HepG2 (cell line): ENCODE measurements around the gene LOXL4. TPM values are rescaled to one million over a fixed set of nuclear protein-coding genes. Genes with fewer than 3 reads are reported as not detected.

Source experiments
- ATAC-seq: fragments of 200-7000 bp; cut with Tn5 transposase; 3 replicates; pipeline ENCODE4 v1.9.1; 2020; ENCODE audit warnings: mild to moderate bottlenecking, moderate library complexity
- BruUV-seq: library from RNA; stranded (reverse); fragments of 400-500 nt; replicated peaks from 2 replicates; lab custom pipeline; 2021; lab: Mats Ljungman, UMichigan
- CTCF ChIA-PET: fragments of 300-600 bp; formaldehyde crosslinking; extraction: SDS; loops from one replicate; lab custom pipeline; 2021; ENCODE audit warnings: low total read pairs, inconsistent platforms, low intra/inter-chr PET ratio; lab: Yijun Ruan, JAX
- POLR2A ChIA-PET: fragments of 350-600 bp; sonication (Branson Sonifier 250); formaldehyde crosslinking; loops from one replicate; lab custom pipeline; 2020; ENCODE audit warnings: antibody characterized with exemption, inconsistent platforms; lab: Yijun Ruan, JAX
- DNase-seq: peaks from one replicate; pipeline ENCODE4 v3.0.0-alpha.2; 2015; ENCODE audit warnings: low spot score
- FAIRE-seq: peaks from 3 replicates; lab custom pipeline; 2011; peaks lifted over from hg19 to GRCh38; lab: Jason Lieb, UNC
- H2AFZ ChIP-seq: one replicate; pipeline ENCODE4 v1.6.1; 2011; ENCODE audit warnings: low read length, inconsistent platforms
- H3K27ac ChIP-seq: fragments of 300-600 bp; 3 replicates; pipeline ENCODE4 v1.8.0; 2011; ENCODE audit warnings: mixed run types, mild to moderate bottlenecking, mixed read lengths, low read length, inconsistent platforms; ENCODE audit not compliant: insufficient read depth; ENCODE audit errors: extremely low read length
- H3K27me3 ChIP-seq, 2 experiments: fragments of 200-600 bp in 1 of 2; 2 replicates in 1 of 2; 3 replicates in 1 of 2; pipeline versions ENCODE4 v1.6.0 to v1.8.0; 2011; ENCODE audit warnings: low read length in 2 of 2, mild to moderate bottlenecking in 2 of 2, moderate library complexity in 2 of 2, inconsistent platforms in 1 of 2; ENCODE audit not compliant: insufficient read depth in 2 of 2, control insufficient read depth in 1 of 2
- H3K36me3 ChIP-seq, 2 experiments: fragments of 200-600 bp in 1 of 2; replicated peaks in 1 of 2; 2 replicates in 1 of 2; 3 replicates in 1 of 2; pipeline versions ENCODE4 v1.5.1 to v1.8.0; 2011; ENCODE audit warnings: low read length in 2 of 2, inconsistent platforms in 1 of 2; ENCODE audit not compliant: insufficient read depth in 2 of 2, control insufficient read depth in 1 of 2
- H3K4me1 ChIP-seq: 2 replicates; pipeline ENCODE4 v1.5.1; 2012; ENCODE audit warnings: low read length, inconsistent platforms; ENCODE audit not compliant: insufficient read depth
- H3K4me2 ChIP-seq: 2 replicates; pipeline ENCODE4 v1.6.0; 2011; ENCODE audit warnings: low read depth, low read length, inconsistent platforms
- H3K4me3 ChIP-seq, 3 experiments: fragments of 200-600 bp in 1 of 3; sonication (generic), shearing (Covaris generic) in 1 of 3; replicated peaks in 1 of 3; 2 replicates each; pipeline ENCODE4 v1.5.1; 2011 to 2016; ENCODE audit warnings: low read length in 3 of 3, inconsistent platforms in 2 of 3, low read depth in 2 of 3, mild to moderate bottlenecking in 2 of 3, control low read depth in 1 of 3, mixed read lengths in 1 of 3; ENCODE audit not compliant: insufficient read depth in 1 of 3
- H3K79me2 ChIP-seq: one replicate; pipeline ENCODE4 v1.6.1; 2011; ENCODE audit warnings: low read length, inconsistent platforms; ENCODE audit not compliant: insufficient read depth
- H3K9ac ChIP-seq: 2 replicates; pipeline ENCODE4 v1.6.0; 2011; ENCODE audit warnings: mild to moderate bottlenecking, low read depth, low read length, inconsistent platforms; ENCODE audit not compliant: insufficient read depth
- H3K9me3 ChIP-seq: 2 replicates; pipeline ENCODE4 v1.5.1; 2012; ENCODE audit warnings: mild to moderate bottlenecking, low read length
- H4K20me1 ChIP-seq: 2 replicates; pipeline ENCODE4 v1.6.0; 2011; ENCODE audit warnings: inconsistent platforms, mild to moderate bottlenecking, low read length, moderate library complexity; ENCODE audit not compliant: insufficient read depth
- CBFB ChIP-seq: sonication (generic); formaldehyde crosslinking; IDR thresholded peaks from 2 replicates; pipeline ENCODE4 v1.4.0; 2020; ENCODE audit warnings: missing genetic modification reagents
- HNRNPUL1 ChIP-seq: fragments of 200-400 bp; formaldehyde crosslinking; IDR thresholded peaks from 2 replicates; pipeline ENCODE4 v1.6.1; 2017; ENCODE audit warnings: low read depth, mild to moderate bottlenecking, low read length, moderate library complexity
- MED13 ChIP-seq: sonication (generic); formaldehyde crosslinking; IDR thresholded peaks from 2 replicates; pipeline ENCODE4 v1.5.0; 2020; ENCODE audit warnings: missing genetic modification reagents
- MIER2 ChIP-seq: IDR thresholded peaks from 2 replicates; pipeline ENCODE4 v1.6.1; 2016; ENCODE audit warnings: missing biosample characterization, missing genetic modification reagents
- REST ChIP-seq, 2 experiments: IDR thresholded peaks; 2 replicates each; pipeline ENCODE4 v1.6.1; 2011 to 2012; ENCODE audit warnings: low read length in 2 of 2, borderline replicate concordance in 1 of 2, low read depth in 1 of 2, mild to moderate bottlenecking in 1 of 2, moderate library complexity in 1 of 2
- ZEB1 ChIP-seq: IDR thresholded peaks from 2 replicates; pipeline ENCODE4 v1.6.1; 2012; ENCODE audit warnings: mild to moderate bottlenecking, low read depth, inconsistent platforms; ENCODE audit not compliant: insufficient replicate concordance
- ZFP62 ChIP-seq: sonication (generic); formaldehyde crosslinking; IDR thresholded peaks from 2 replicates; pipeline ENCODE4 v1.4.0; 2020; ENCODE audit warnings: missing genetic modification reagents
- ZNF672 ChIP-seq: sonication (generic); formaldehyde crosslinking; IDR thresholded peaks from 2 replicates; pipeline ENCODE4 v1.8.1; 2022; ENCODE audit warnings: missing genetic modification reagents
- WGBS: methylation state at CpG from one replicate; pipeline ENCODE4 v1.1.6; 2017; ENCODE audit warnings: low lambda C conversion rate; 5-methylcytosine and 5-hydroxymethylcytosine counted together
- in situ Hi-C: cut with HindIII; loops from 2 replicates; pipeline ENCODE4 v1.10.0; 2017; ENCODE audit warnings: low pct_unique_long_range_greater_than_20kb; ENCODE audit not compliant: extremely low pct_ligation_motif_present
- intact Hi-C: fragments of 100-400 bp; cut with micrococcal nuclease; formaldehyde crosslinking; loops from one replicate; pipeline ENCODE4 v1.10.0; 2022; ENCODE audit not compliant: unreplicated experiment
- polyA plus RNA-seq, 8 experiments: library from polyadenylated mRNA; depleted of rRNA in 3 of 8; stranded (reverse) in 7 of 8; unstranded in 1 of 8; fragments of >200 nt; fragmentation: Illumina TruSeq in 4 of 8; extraction: Trizol in 4 of 8; gene quantifications; 2 replicates each; pipeline versions ENCODE4 v1.2.1 to v1.2.3, GENCODE V29; 2011 to 2016; ENCODE audit warnings: low read depth in 4 of 8, missing spikeins in 1 of 8, mixed read lengths in 1 of 8; ENCODE audit not compliant: insufficient read depth in 1 of 8
- total RNA-seq, 5 experiments: library from RNA; depleted of rRNA; stranded (reverse); fragments of >200 nt; fragmentation: Illumina TruSeq; extraction: Trizol; gene quantifications; 2 replicates each; pipeline ENCODE4 v1.2.3, GENCODE V29; 2016; ENCODE audit warnings: low read depth in 1 of 5

LOXL4 gene
- total and polyA plus RNA-seq, 2 of the 13 experiments (the other 11 are each of a cell fraction or from before 2014, with no cell fraction given): 8.8 to 21.1 TPM

- no peak for TF ChIP-seq ZNF672 (CRISPR knock-in tag)
Measured at GRCh38 chr10:98300526-98301229, 32.7 kb upstream of the LOXL4 start (continued).

GRCh38 chr10:98299341-98299740 lies 31.3 kb upstream of the LOXL4 start:
- TF ChIP-seq MED13 (CRISPR knock-in tag) (no peak), CBFB (CRISPR knock-in tag) (no peak), ZFP62 (CRISPR knock-in tag) (no peak), ZEB1 (no peak), HNRNPUL1 (no peak), MIER2 (CRISPR knock-in tag) (peak; percentile 89), REST (IDR thresholded peaks at IDR 0.05; ENCODE audit: borderline replicate concordance in 1 of 2, low read depth in 1 of 2, low read length in 2 of 2) (peak; percentile 55 to 92)
- 46% methylated on average over 7 of the region's 9 CpGs for WGBS
- no peak for ATAC-seq
- ChIA-PET CTCF (no interaction called here), POLR2A (no interaction called here)
- Histone ChIP-seq H3K9ac (no peak overlapping the region), H3K4me3 (no peak overlapping the region), H2AFZ (no peak overlapping the region), H3K9me3 (no peaks in the 10 kb centered on the region), H3K79me2 (no peaks in the 10 kb centered on the region), H3K27me3 (peaks cover 3 to 20% of the 10 kb centered on the region in 2 experiments; a peak in 2 of 5 replicates), H3K36me3 (no peaks in the 10 kb centered on the region), H3K4me2 (no peak overlapping the region), H3K4me1 (peaks cover 18% of the 10 kb centered on the region), H4K20me1 (no peaks in the 10 kb centered on the region), H3K27ac (no peak overlapping the region)
- DNase-seq: no peak
- intact Hi-C loops: no loop called here
- BruUV-seq: no TSS peak
- FAIRE-seq: no peak
- in situ Hi-C loops: no loop called here
